Amygdala (tissue), 56 donors: ENCODE data around the gene ESR2.
"Not testable (repeated sequence)": the region's sequence is repeated elsewhere in the genome, so short reads cannot be mapped to it uniquely, and the experiment has no call there.

Experiments
- DNase-seq, 56 donors: peaks; one replicate each; lab custom pipeline; 2025; lab: John Stamatoyannopoulos, UW

ESR2 gene

DNA sequence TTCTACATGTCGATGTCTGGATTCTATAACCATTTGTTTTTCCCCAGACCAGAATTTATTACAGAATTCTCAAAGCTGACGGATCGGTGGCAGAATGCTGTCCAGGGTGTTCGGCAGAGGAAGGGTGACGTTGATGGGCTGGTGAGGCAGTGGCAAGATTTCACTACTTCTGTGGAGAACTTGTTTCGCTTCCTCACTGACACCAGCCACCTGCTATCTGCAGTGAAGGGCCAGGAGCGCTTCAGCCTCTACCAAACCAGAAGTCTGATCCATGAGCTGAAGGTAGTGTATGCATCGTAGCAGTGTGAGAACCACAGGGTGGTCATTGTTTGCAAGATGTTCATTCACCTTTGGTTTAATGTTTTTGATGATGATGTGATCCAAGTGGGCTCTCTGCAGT lies 124.0 kb downstream of the ESR2 start:
- no peak for DNase-seq

DNA sequence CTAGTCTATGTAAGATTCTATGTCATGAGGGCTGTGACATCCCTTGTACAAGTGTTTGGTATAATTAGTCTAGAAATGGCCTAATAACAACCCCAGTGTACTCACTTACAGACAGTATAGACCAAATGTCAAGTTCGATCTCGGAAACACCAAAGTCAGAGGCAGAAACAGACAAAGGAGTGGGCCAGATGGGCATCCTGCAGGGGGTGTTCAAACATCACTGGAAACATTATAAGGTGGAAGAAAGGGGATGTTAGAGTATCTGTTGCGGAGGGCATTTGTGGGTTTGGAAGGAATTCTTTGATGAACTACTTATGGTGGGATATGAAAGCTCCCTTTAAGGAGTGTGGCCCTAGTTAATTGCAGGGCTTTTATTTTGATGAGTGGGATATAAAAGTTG lies 134.6 kb downstream of the ESR2 start:
- peak in 1 of 56 donors; percentile 2 for DNase-seq

DNA sequence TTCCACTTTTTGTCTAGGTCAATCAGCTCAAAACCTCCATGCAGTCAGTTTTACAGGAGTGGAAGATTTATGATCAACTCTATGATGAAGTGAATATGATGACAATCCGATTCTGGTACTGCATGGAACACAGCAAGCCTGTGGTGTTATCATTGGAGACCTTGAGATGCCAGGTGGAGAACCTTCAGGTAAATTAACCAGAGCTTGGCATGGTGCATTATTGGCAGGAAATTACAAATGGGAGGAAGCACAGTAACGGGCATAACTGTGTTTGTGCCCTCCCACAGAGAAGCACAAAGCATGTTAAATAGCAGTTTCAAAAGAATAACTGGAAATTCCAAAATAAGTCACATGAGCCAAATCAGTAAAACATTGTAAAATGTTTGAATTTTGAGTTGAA lies 135.6 kb downstream of the ESR2 start:
- DNase-seq: no peak

DNA sequence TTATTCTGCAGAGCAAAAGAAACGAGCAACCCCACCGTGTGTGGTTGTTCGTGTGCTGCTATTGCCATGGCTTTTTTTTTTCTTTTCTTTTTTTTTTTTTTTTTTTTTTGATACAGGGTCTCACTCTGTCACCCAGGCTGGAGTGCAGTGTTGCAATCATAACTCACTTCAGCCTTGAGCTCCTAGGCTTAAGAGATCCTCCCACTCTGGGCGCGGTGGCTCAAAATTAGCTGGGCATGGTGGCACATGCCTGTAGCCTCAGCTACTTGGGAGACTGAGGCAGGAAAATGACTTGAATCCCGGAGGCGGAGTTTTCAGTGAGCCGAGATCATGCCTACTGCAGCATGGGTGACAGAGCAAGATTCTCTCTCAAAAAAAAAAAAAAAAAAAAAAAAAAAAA lies 144.2 kb downstream of the ESR2 start:
- DNase-seq: no peak

DNA sequence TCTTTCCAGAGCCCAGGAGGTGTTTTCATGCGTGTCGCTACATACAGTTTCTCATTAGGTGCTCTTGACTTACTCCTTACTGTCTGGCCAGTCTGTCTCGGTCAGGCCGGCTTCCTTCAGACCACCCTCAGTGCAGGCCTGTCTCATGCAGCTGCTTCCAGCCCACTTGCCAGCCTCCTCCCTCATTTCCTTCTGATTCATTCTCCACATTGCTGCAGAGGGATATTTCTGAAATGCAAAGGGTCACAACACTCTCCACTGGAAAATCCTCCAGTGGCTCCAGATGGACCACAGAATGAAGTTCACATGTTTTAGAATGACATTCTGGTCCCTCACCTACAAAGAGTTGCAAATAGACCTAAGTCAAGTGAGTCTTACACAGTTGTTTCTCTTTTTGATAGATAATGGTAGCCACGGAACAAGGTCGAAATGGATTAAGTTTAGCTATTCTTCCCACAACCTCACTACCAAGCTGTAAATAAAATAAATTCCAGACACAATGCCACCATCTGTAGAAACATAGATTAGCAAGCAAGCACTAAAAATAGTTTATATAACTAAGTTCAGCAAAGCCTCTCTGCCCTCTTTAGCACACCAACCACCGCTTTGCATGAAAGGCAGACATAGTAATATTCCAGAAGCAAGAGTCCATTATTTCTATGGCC lies 146.9 kb downstream of the ESR2 start:
- DNase-seq: no peak

DNA sequence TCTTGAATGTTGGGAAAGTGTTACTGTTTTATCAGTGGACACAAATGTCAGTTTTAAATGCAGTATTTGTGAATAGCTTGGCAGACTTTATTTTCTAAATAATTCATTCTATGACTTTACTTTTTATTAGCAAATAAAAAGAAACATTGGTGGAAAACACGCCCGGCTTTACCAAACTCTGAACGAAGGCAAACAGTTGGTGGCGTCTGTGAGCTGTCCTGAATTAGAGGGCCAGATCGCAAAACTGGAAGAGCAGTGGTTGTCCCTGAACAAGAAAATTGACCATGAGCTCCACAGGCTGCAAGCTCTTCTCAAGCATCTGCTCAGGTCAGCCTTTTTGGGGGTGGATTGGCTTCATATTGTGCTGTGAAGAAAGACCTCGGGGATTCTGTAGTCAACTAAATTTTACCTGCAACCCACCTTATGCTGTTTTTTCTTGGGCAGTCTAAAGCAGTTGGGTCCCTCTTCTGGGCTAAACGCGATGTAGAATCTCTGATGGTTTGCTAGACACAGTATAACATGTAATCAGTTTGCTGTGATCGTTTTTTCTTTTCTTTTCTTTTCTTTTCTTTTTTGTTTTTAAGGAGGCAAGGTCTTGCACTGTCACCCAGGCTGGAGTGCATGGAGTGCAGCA lies 156.4 kb downstream of the ESR2 start:
- DNase-seq: peak in 1 of 56 donors; percentile 3

DNA sequence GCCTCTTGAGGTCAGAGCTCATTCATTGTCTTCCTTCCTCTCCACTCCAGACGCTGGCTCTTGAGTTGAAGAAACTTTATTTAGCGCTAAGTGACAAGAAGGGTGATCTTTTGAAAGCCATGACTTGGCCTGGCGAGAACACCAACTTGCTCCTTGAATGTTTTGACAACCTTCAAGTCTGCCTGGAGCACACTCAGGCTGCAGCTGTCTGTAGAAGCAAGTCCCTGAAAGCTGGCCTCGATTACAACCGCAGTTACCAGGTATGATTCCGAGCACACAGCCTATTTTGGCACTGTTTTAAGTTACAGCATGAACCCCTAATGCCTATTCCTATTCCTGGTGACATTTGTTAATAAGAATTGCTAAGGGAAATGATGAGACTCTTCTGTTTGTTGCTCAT lies 167.6 kb downstream of the ESR2 start:
- DNase-seq: no peak

DNA sequence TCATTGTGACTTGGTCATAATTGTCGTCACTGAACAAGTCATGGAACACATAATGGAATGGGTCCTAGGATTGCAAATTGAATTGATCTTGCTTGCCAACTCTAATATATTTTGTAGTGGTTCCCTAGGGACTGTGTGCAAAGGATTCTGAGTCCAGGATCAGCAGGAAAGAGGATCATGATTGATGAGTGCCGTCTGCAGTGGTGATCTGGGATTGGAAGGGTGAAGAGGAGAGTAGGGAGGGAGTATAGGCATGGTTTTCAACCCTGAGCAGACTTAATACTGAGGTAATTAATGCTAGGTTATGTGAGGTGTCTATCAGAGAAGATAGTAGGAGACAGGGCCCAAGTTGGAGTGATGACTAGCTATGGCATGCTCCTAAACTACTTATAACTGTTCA lies 168.9 kb downstream of the ESR2 start:
- DNase-seq: no peak

DNA sequence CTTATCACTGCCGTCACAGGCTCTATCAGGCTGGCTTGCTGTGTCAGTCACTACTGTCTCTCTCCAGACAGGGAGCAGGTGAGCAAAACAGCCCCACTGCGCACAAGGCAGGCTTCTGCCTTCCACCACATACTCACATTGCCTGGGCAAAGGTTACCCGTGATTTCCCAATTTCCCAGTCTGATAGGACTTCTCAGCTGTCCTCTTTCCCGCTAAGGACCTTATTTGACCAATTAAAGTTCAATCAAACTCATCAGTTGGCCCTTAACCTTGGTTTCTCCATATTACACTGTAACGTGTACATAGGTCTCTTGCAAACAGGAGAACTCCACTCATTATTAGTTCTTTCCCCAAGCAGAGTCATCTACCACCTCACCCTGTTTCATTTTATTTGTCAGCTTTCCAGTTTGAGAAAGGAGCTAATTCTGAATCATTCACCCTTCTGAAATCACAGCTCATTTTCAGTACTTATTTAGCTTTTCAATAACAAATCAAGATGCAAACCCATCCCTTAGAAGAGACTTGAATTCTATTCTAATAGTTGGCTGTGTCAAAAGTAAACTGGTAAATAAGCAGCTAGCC lies 170.8 kb downstream of the ESR2 start:
- DNase-seq: no peak

DNA sequence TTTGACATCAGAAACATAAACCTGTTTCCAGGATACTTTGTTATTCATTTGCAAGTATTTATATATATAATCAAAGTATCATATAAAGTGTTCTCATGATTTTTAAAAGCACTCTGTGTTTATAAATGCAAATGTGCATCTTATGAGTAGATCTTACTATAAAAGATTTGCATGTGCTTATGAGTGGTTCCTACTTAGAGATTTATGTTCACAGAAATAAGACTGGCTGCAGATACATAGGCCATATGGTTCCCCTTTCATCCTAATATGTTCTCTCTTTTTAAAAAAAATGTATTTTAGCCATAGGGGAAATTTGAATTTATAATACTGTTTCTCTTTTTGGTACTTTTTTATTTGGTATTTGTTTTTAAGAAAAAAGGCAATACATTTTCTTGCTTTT lies 174.2 kb downstream of the ESR2 start:
- DNase-seq: no peak

DNA sequence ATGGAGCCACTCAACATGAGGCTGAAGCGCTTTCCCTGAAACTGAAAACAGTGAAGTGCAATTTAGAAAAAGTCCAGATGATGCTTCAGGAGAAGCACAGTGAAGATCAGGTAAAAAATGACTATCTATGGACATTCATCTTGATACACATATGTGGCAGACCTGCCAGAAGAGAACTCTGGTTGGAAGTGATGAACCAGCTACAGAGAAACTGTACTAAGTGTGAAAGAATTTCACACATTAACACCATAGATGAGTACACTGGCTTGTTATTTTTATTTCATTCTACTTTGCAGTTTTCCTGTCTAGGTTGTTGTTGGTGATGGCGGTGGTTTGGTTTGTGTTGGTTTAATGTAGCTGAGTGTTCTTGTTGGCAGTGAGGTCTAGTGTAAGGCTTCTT lies 174.7 kb downstream of the ESR2 start:
- no peak for DNase-seq

DNA sequence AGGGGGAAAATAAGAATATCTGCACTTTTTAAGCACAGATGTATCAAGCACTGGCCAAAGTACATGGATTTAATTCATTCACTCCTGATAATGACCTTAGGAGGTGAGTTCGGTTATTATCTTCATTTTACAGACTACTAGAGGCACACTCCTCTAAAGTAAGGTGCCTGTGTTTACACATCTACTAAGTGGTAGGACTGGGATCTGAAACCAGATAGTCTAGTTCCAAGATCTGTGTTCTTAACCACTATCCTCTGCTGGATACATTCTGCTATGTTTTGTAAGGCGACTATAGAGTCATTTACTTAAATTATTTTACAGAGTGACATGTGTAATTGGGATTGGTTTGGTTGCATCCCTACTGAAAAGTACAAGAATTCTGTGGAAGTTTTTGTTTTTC lies 175.3 kb downstream of the ESR2 start:
- no peak for DNase-seq

DNA sequence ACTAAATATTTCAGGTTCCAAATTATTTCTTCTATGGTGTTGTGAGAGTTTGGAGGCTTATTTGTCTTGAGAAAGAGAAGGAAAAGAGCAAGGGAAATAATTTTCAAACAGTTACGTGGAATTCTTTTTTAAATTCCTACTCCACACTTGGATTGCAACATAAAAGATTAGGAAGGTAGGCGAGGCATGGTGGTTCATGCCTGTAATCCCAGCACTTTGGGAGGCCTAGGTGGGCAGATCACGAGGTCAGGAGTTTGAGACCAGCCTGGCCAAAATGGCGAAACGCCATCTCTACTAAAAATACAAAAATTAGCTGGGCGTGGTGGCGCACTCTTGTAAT lies 175.8 kb downstream of the ESR2 start:
- not testable (repeated sequence) for DNase-seq

DNA sequence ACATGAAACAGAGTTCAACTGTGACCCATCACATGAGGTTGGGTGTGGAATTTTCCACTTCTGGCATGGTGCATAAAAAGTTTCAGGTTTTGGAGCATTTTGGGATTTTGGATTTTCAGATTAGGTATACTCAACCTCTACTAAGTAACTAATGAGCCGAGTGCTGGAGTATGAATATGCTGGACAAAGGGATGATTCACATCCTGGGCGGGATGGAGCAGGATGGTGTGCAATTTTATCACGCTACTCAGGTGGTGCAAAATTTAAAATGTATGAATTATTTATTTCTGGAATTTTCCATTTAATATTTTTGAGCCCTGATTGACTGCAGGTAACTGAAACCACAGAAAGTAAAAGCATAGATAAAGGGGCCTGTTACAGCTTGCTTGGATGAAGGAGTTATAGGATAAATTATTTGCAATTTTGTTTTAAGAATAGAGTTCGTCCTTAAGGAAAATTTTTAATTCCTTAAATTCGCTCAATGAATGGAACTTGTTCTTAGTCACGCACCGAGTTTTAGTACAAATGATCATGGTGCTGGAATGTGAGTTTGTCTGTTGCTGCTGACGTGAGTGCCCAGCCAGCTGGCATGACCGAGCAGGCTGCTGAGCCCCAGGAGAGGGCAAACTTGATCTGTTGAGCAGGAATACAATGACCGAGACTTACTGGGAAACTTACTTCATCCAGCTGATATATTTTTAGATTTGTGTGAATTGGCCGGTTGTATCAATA lies 176.3 kb downstream of the ESR2 start:
- no peak for DNase-seq

DNA sequence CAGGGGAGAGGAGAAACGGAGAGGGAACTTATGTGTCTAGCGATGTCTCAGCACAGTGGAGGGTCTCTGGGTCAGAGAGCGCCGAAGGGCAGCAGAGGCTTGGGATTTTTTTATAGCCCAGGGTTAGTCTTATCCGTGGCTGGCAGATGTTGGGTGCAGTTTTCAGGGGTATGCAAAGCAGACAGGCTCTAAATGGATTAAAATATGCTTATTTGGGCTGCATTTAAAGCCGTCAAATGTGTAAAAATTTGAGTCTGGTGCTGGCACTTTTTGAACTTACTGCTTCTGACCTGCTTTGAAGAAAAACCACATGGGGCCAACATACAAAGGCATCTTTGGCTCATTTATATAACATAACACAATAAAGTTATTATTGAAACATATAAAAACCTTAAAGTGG lies 178.8 kb downstream of the ESR2 start:
- DNase-seq: no peak

DNA sequence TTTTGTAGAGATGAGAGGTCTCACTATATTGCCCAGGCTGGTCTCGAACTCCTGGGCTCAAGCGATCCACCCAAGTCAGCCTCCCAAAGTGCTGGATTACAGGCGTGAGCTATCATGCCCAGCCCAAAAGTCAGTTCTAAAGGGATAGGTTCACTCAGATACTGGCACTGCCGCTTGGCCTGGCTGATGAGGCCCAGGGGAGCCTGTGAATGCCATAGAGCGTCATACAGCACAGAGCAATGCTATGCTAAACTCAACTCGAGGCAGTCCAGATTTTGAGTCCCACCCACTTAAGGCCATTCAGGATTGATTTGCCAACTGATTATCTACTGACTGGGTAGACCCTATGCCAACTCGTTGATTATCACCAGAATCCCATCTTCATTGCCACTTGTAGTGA lies 179.4 kb downstream of the ESR2 start:
- no peak for DNase-seq

DNA sequence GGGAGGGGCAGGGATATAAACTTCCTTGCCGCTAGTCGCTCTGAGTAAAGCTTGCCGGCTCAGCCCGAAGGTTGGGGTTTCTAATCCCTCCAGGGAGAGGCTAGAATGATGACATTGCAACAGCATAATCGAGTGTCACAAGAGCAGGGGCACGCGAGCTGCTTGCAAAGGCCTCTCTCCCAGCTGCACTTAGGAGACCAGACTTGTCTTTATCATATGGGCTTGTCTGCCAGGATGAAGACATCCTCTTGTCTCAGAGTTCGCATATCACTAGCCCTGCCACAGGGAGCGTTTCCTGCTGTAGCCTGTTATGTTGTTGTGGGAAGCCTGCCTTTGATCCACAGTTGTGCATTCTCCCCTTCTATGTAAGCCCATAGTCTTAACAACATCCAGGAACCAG lies 180.0 kb downstream of the ESR2 start:
- no peak for DNase-seq

DNA sequence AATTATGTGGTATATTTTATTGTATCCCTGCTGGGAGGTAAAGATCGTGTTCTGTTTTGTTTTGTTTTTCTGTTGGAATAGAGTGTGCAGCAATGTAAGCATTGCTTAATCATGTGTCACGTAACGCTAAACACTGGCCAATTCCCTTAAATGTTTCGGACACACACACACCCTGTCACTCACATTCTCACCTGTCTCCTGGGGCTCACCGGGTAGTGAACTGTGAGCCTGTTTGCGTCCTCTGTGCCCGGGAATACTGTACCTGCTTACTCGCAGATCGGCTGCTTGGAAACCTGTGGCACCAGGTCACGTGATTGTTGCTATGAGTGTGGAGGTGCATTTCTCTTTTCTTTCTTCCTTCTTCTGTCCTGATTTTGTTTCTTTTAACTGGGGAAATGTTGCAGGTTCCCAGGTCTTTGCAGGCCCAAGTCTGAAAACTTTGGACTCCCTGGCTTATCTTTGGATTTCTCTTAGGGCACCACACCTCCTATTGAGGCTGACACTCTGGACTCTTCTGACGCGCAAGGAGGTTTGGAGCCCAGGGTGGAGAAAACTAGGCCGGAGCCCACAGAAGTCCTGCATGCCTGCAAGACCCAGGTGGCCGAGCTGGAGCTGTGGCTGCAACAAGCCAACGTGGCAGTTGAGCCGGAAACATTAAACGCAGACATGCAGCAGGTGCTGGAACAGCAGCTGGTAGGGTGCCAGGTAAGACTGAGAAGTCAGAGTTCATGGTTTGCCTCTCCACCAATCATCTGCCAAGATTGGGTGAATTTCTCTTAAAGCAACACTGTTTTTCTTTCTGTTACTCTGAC lies 181.1 kb downstream of the ESR2 start:
- DNase-seq: no peak

DNA sequence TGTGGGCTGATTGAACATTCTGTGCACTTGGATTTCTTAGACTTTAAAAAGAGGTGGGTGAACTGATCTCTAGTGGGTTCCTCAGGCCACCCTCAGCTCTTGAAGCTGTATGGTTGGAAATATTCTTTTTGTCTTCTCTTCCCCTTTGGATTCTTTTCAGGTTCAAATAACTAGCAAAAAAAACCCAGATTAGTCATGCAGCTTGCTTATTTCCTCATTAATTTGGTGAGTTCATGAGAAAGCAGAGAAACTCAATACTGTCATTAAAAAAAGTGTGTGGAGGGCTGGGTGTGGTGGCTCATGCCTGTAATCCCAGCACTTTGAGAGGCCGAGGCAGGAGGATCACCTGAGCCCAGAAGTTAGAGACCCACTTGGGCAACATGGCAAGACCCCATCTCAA lies 183.4 kb downstream of the ESR2 start:
- no peak for DNase-seq

DNA sequence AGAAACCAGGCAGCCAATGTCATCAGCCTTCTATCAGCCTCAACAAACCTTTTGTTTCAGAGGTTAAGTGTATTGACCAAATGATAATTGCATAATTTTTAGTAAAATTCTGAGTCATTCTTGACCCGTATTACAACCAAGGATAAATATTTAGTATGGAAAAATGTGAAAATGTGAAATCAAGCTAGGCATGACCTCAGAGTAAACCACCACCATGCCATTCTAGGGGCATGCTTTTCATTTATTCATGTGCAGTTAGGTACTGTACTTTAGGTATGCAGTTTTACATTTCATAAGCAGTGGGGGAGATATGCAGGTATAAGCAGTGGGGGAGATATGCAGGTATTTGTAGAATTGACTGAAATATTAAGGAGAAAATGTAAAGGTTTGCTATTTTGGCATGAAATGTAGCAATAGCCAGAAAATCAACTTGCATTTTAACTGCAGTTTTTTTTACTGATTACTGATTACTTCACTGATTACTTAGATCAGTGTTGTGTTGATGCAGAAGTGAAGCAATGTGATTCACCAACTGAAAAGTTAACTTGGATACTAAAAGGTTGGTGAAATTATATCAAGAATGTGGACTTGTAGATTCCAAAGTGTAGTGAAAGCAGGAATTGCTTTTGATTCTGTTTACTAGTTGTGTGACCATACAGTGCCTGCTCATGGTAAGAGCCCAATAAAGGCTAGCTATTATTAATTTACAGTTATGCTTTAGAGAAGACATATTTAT lies 184.2 kb downstream of the ESR2 start:
- DNase-seq: no peak
